Tibial artery (tissue), 4 donors: ENCODE data around the gene FAM98B.
A peak's percentile ranks its signal among the peaks of the same experiment; 100 is the strongest.

Experiments
- DNase-seq, 2 donors: peaks; one replicate each; pipeline ENCODE4 v3.0.0-alpha.2; 2019
- H3K27ac ChIP-seq, 2 donors: fragments of 200-600 bp; sonication (generic) in 1 of 2; 1 replicate in 1 of 2; 2 replicates in 1 of 2; pipeline ENCODE4 v1.5.1; 2018 to 2019; ENCODE audit warnings: mild to moderate bottlenecking in 1 of 2
- H3K27me3 ChIP-seq, 2 donors: fragments of 200-600 bp; sonication (generic) in 1 of 2; one replicate each; pipeline versions ENCODE4 v1.5.1 to v1.6.0; 2016 to 2019
- H3K36me3 ChIP-seq, 3 donors: fragments of 200-600 bp; sonication (generic) in 2 of 3; one replicate each; pipeline ENCODE4 v1.5.1; 2016 to 2019; ENCODE audit warnings: mild to moderate bottlenecking in 2 of 3
- H3K4me1 ChIP-seq, 4 donors: fragments of 200-600 bp; sonication (generic) in 2 of 4; 1 replicate in 3 of 4; 2 replicates in 1 of 4; pipeline ENCODE4 v1.5.1; 2016 to 2019
- H3K4me3 ChIP-seq, 2 donors: fragments of 200-600 bp; sonication (generic) in 1 of 2; 1 replicate in 1 of 2; 2 replicates in 1 of 2; pipeline ENCODE4 v1.5.1; 2018 to 2019; ENCODE audit warnings: mild to moderate bottlenecking in 2 of 2
- H3K9me3 ChIP-seq, 3 donors: fragments of 200-600 bp; sonication (generic) in 1 of 3; one replicate each; pipeline ENCODE4 v1.5.1; 2016 to 2019
- CTCF ChIP-seq, 2 experiments: fragments of 200-600 bp in 1 of 2; fragments of 450-650 bp in 1 of 2; IDR thresholded peaks; one replicate each; pipeline ENCODE4 v1.5.1; 2017 to 2019; ENCODE audit warnings: antibody characterized with exemption in 2 of 2, mild to moderate bottlenecking in 1 of 2, moderate library complexity in 1 of 2
- intact Hi-C: fragments of 100-400 bp; cut with DNase I; formaldehyde crosslinking; loops from one replicate; pipeline ENCODE4 v1.15.0; 2023; ENCODE audit warnings: low total_unique reads

The FAM98B gene

DNA sequence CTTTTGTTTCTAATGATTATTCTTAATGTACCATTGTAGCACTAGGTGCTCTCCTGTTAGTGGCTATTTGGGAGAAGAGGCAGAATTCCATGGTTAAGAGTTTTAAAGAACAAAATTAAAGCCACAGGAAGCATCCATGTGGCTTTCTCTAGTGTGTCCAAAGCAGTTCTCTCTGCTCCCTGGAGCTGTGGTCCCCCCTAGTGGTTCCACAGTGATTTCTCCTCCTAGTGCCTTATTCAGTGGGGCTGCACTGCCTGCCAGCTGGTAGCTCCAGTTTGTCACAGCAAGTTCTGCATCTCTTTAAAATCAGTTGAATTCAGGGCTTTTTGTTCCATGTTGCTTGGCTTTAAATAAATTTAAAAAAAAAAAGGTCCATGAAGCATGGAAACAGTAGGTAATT is 39.6 kb upstream of the FAM98B start:
- no peaks in the 10 kb centered on the region for H3K27me3 ChIP-seq
- H3K27ac ChIP-seq: no peak overlapping the region
- peak; percentile 67 to 79 for DNase-seq
- peak; percentile 67 to 77 for TF ChIP-seq CTCF (IDR thresholded peaks at IDR 0.05)
- H3K9me3 ChIP-seq: no peaks in the 10 kb centered on the region
- no peaks in the 10 kb centered on the region for H3K4me1 ChIP-seq
- no peak overlapping the region for H3K4me3 ChIP-seq
- no peaks in the 10 kb centered on the region for H3K36me3 ChIP-seq
- intact Hi-C loops: loop anchor here (10.0 kb wide), 1 partner anchor 420 kb away; no protein-coding TSS in a partner anchor

DNA sequence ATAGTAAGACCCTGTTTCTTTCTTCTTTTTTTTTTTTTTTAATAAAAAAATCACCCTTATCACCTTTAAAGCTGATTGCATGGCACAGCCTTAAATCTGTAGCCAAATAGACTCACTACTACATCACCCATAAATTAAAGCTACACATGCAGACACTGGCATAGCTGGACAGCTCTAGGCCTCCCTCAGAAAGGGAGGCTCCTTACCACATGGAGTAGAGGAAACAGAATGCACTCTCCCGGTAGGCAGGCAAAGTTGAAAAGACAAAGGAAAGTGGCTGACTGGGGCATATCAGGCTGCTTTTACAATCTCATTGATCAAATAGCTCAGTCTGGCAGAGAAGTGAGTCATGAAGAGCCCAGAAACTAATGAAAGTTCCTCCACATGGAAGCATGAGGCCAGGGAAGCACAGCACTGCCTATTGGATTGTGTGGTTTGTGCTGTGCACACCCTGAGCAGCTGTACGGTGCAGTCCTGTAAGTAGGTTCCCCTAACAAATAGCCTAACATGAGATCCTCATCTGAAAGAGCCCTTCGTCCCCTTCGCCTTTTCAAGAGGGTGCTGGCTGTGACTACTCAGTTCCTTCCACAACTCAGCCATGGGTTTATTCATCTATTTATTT is 32.7 kb upstream of the FAM98B start:
- Histone ChIP-seq H3K4me1 (no peaks in the 10 kb centered on the region), H3K27ac (no peak overlapping the region), H3K36me3 (no peaks in the 10 kb centered on the region), H3K9me3 (no peaks in the 10 kb centered on the region), H3K27me3 (peaks cover 0 to 5% of the 10 kb centered on the region in 2 donors), H3K4me3 (no peak overlapping the region)
- intact Hi-C loops: no loop called here
- TF ChIP-seq CTCF (IDR thresholded peaks at IDR 0.05): no peak
- DNase-seq: no peak

DNA sequence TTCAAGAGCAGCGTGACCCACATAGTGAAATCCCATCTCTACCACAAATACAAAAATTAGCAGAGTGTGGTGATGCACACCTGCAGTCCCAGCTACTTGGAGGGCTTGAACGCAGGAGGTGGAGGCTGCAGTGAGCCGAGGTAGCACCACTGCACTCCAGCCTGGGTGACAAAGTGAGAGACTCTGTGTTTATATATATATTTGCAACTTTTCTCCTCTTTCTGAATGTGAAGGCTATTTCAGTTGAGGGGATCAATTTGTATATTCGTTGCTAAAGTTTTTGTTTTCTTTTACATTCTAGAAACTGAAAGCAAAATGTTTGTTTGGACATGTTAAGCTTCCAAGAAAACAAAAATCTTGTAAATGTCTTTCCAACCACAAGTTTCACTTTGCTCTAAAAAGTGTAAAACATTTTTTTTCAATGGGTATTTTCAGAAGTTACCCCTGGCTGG is 29.8 kb upstream of the FAM98B start:
- Histone ChIP-seq H3K27ac (no peak overlapping the region), H3K4me1 (no peaks in the 10 kb centered on the region), H3K9me3 (no peaks in the 10 kb centered on the region), H3K27me3 (peaks cover 0 to 5% of the 10 kb centered on the region in 2 donors), H3K4me3 (no peak overlapping the region), H3K36me3 (no peaks in the 10 kb centered on the region)
- no peak for DNase-seq
- intact Hi-C loops: no loop called here
- no peak for TF ChIP-seq CTCF (IDR thresholded peaks at IDR 0.05)

- no peak for TF ChIP-seq CTCF (IDR thresholded peaks at IDR 0.05)
- Histone ChIP-seq H3K4me3 (no peak overlapping the region), H3K36me3 (no peaks in the 10 kb centered on the region), H3K27me3 (peaks cover 0 to 5% of the 10 kb centered on the region in 2 donors), H3K9me3 (no peaks in the 10 kb centered on the region), H3K27ac (no peak overlapping the region), H3K4me1 (no peaks in the 10 kb centered on the region)
- DNase-seq: no peak
- intact Hi-C loops: no loop called here
Measured at GRCh38 chr15:38425269-38425668, 28.7 kb upstream of the FAM98B start.

GRCh38 chr15:38427380-38427779 is 26.5 kb upstream of the FAM98B start:
- intact Hi-C loops: no loop called here
- Histone ChIP-seq H3K36me3 (no peaks in the 10 kb centered on the region), H3K4me3 (no peak overlapping the region), H3K9me3 (no peaks in the 10 kb centered on the region), H3K27ac (no peak overlapping the region), H3K27me3 (no peaks in the 10 kb centered on the region), H3K4me1 (no peaks in the 10 kb centered on the region)
- TF ChIP-seq CTCF (IDR thresholded peaks at IDR 0.05): no peak
- DNase-seq: no peak
